Liver (tissue), 9 donors: ENCODE measurements around the gene LCTL. TPM values are rescaled to one million over a fixed set of nuclear protein-coding genes. Genes with fewer than 3 reads are reported as not detected.

ENCODE experiments used
- DNase-seq: peaks from one replicate; pipeline ENCODE4 v3.0.0-alpha.2; 2017; ENCODE audit warnings: low spot score
- H3K27ac ChIP-seq, 2 donors: one replicate each; pipeline ENCODE4 v1.7.0; 2013; ENCODE audit warnings: inconsistent platforms in 2 of 2, low read length in 2 of 2, control low read depth in 1 of 2, low read depth in 1 of 2, mild to moderate bottlenecking in 1 of 2
- H3K27me3 ChIP-seq, 4 donors: one replicate each; pipeline versions ENCODE4 v1.6.1 to v1.7.0; 2013; ENCODE audit warnings: low read length in 3 of 4, inconsistent platforms in 1 of 4, mild to moderate bottlenecking in 1 of 4, moderate library complexity in 1 of 4; ENCODE audit not compliant: control insufficient read depth in 4 of 4, insufficient read depth in 4 of 4
- H3K36me3 ChIP-seq, 4 donors: one replicate each; pipeline versions ENCODE4 v1.6.1 to v1.7.0; 2013; ENCODE audit warnings: low read length in 3 of 4, mild to moderate bottlenecking in 3 of 4, low read depth in 1 of 4, moderate library complexity in 1 of 4; ENCODE audit not compliant: control insufficient read depth in 4 of 4, insufficient read depth in 3 of 4
- H3K4me1 ChIP-seq, 4 donors: one replicate each; pipeline versions ENCODE4 v1.6.1 to v1.7.0; 2013; ENCODE audit warnings: low read length in 3 of 4, mild to moderate bottlenecking in 3 of 4, moderate library complexity in 1 of 4; ENCODE audit not compliant: control insufficient read depth in 4 of 4, insufficient read depth in 4 of 4
- H3K4me3 ChIP-seq, 3 donors: one replicate each; pipeline versions ENCODE4 v1.6.1 to v1.7.0; 2013; ENCODE audit warnings: low read length in 3 of 3, control low read depth in 1 of 3, low read depth in 1 of 3, mild to moderate bottlenecking in 1 of 3
- H3K9ac ChIP-seq, 2 donors: one replicate each; pipeline ENCODE4 v1.7.0; 2013; ENCODE audit warnings: low read length in 2 of 2, mild to moderate bottlenecking in 2 of 2, moderate library complexity in 2 of 2, control low read depth in 1 of 2, low read depth in 1 of 2
- H3K9me3 ChIP-seq, 4 donors: one replicate each; pipeline versions ENCODE4 v1.6.1 to v1.7.0; 2013; ENCODE audit warnings: low read length in 3 of 4; ENCODE audit not compliant: control insufficient read depth in 4 of 4
- ATF3 ChIP-seq: IDR thresholded peaks from 2 replicates; pipeline ENCODE4 v1.6.1; 2016; ENCODE audit warnings: antibody characterized with exemption
- EGR1 ChIP-seq, 2 donors: IDR thresholded peaks; 2 replicates each; pipeline ENCODE4 v1.6.1; 2016 to 2018; ENCODE audit warnings: antibody characterized with exemption in 2 of 2, low read depth in 2 of 2
- FOXA1 ChIP-seq: IDR thresholded peaks from 2 replicates; pipeline ENCODE4 v1.6.1; 2016; ENCODE audit warnings: antibody characterized with exemption
- FOXA2 ChIP-seq: IDR thresholded peaks from 2 replicates; pipeline ENCODE4 v1.6.1; 2016; ENCODE audit warnings: antibody characterized with exemption
- GABPA ChIP-seq, 2 donors: IDR thresholded peaks in 1 of 2; conservative IDR thresholded peaks in 1 of 2; 2 replicates each; pipeline ENCODE4 v1.6.1; 2016; ENCODE audit warnings: antibody characterized with exemption in 2 of 2, mild to moderate bottlenecking in 1 of 2, moderate library complexity in 1 of 2
- HNF4A ChIP-seq, 2 donors: conservative IDR thresholded peaks; 2 replicates each; pipeline ENCODE4 v1.6.1; 2016; ENCODE audit warnings: antibody characterized with exemption in 2 of 2, mild to moderate bottlenecking in 2 of 2
- JUND ChIP-seq, 2 donors: IDR thresholded peaks; 2 replicates each; pipeline ENCODE4 v1.6.1; 2016; ENCODE audit warnings: antibody characterized with exemption in 2 of 2
- NR2F2 ChIP-seq: IDR thresholded peaks from 2 replicates; pipeline ENCODE4 v1.6.1; 2016; ENCODE audit warnings: antibody characterized with exemption
- RAD21 ChIP-seq, 2 donors: IDR thresholded peaks; 2 replicates each; pipeline ENCODE4 v1.6.1; 2016; ENCODE audit warnings: antibody characterized with exemption in 2 of 2, mild to moderate bottlenecking in 2 of 2
- REST ChIP-seq: IDR thresholded peaks from 2 replicates; pipeline ENCODE4 v1.6.1; 2016; ENCODE audit warnings: antibody characterized with exemption, mild to moderate bottlenecking
- RXRA ChIP-seq, 2 donors: IDR thresholded peaks; 2 replicates each; pipeline ENCODE4 v1.6.1; 2017 to 2018; ENCODE audit warnings: antibody characterized with exemption in 2 of 2, mild to moderate bottlenecking in 1 of 2
- SP1 ChIP-seq: IDR thresholded peaks from 2 replicates; pipeline ENCODE4 v1.6.1; 2018; ENCODE audit warnings: antibody characterized with exemption, mild to moderate bottlenecking
- TAF1 ChIP-seq: conservative IDR thresholded peaks from 2 replicates; pipeline ENCODE4 v1.6.1; 2016; ENCODE audit warnings: antibody characterized with exemption, mild to moderate bottlenecking
- ZBTB33 ChIP-seq: IDR thresholded peaks from 2 replicates; pipeline ENCODE4 v1.6.1; 2016; ENCODE audit warnings: antibody characterized with exemption
- WGBS: extraction: QIAGEN DNeasy Blood & Tissue Kit; methylation state at CpG from one replicate; pipeline ENCODE4 v1.1.7; 2013; 5-methylcytosine and 5-hydroxymethylcytosine counted together
- polyA plus RNA-seq, 2 donors: library from polyadenylated mRNA; stranded (reverse) in 1 of 2; unstranded in 1 of 2; fragments of 200-250 nt in 1 of 2; fragments of >200 nt in 1 of 2; fragmentation: Nextera tagmentation in 1 of 2; extraction: Ambion mirVana in 1 of 2; gene quantifications; one replicate each; pipeline versions ENCODE4 v1.2.1 to v1.2.3, GENCODE V29; 2013 to 2015
- total RNA-seq, 2 donors: library from RNA; depleted of rRNA; stranded (reverse); fragments of >200 nt; gene quantifications; one replicate each; pipeline ENCODE4 v1.2.3, GENCODE V29; 2014
- TF ChIP-seq, protein P1 (sequence below): IDR thresholded peaks from 2 replicates; pipeline ENCODE4 v1.6.1; 2016; ENCODE audit warnings: antibody characterized with exemption
- donor health status: healthy.
- donor health status: healthy.
- donor health status: healthy.
- donor health status: healthy.
- donor health status: healthy.

Gene LCTL
- total and polyA plus RNA-seq, 4 donors, result 0.13 TPM; not detected in 3

DNA sequence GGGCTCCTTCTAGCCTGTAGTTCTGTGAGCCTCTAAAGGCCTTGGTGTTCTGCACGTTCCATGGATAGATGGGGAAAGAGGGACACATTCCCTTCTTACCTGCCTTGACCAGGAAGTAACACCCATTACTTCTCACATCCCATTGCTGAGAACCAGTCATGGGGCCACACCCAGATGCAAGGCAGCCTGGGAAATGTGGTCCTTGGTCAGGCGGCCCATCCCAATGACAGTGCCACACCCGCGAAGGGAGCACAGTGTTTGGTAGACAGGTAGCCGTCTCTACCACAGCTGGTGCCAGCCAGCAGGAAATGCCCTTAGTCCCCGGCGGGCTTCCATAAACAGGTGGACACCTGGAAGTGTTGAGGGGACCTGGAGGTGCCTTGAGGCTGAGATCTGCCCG, 23.2 kb upstream of the LCTL start:
- H3K27me3 ChIP-seq, result no peaks in the 10 kb centered on the region
- TF ChIP-seq REST (no peak), JUND (IDR thresholded peaks at IDR 0.05) (no peak), SP1 (no peak), EGR1 (IDR thresholded peaks at IDR 0.05; ENCODE audit: low read depth in 2 of 2) (no peak), FOXA1 (no peak), RXRA (IDR thresholded peaks at IDR 0.05) (no peak), RAD21 (IDR thresholded peaks at IDR 0.05) (no peak), HNF4A (conservative IDR thresholded peaks at IDR 0.05) (no peak), ATF3 (no peak), GABPA (IDR thresholded peaks at IDR 0.05 in 1 of 2, conservative IDR thresholded peaks at IDR 0.05 in 1 of 2) (no peak), FOXA2 (no peak), TAF1 (no peak), NR2F2 (no peak)
- TF ChIP-seq, protein P1, sequence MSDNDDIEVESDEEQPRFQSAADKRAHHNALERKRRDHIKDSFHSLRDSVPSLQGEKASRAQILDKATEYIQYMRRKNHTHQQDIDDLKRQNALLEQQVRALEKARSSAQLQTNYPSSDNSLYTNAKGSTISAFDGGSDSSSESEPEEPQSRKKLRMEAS, result no peak
- H3K4me3 ChIP-seq, result no peak overlapping the region
- no peak overlapping the region for H3K27ac ChIP-seq
- no peaks in the 10 kb centered on the region for H3K36me3 ChIP-seq
- DNase-seq, result peak; percentile 49
- H3K9ac ChIP-seq, result no peak overlapping the region
- H3K4me1 ChIP-seq, result peaks cover 6 to 17% (median 11%) of the 10 kb centered on the region in 4 donors
- H3K9me3 ChIP-seq, result no peaks in the 10 kb centered on the region
- WGBS, result 86% methylated on average over 8 of the region's 8 CpGs

- Histone ChIP-seq H3K9me3 (no peaks in the 10 kb centered on the region), H3K4me1 (peaks cover 6 to 17% (median 11%) of the 10 kb centered on the region in 4 donors), H3K4me3 (no peak overlapping the region), H3K27ac (no peak overlapping the region), H3K9ac (no peak overlapping the region), H3K27me3 (no peaks in the 10 kb centered on the region), H3K36me3 (no peaks in the 10 kb centered on the region)
- no peak for DNase-seq
- TF ChIP-seq TAF1 (no peak), FOXA1 (no peak), ATF3 (no peak), ZBTB33 (no peak), NR2F2 (no peak)
- TF ChIP-seq, protein P1, result no peak
- 85% methylated on average over 5 of the region's 5 CpGs for WGBS
Observed at GRCh38 chr15:66588537-66588936, 22.7 kb upstream of the LCTL start.
